Measurements from ENCODE around the gene NRIP1.

Gene NRIP1

GRCh38 chr21:15051644-15052458, 12.9 kb downstream of the NRIP1 start:
- Histone ChIP-seq H3K79me2 (ENCODE audit: control insufficient read depth, low read length) (no peaks in the 10 kb centered on the region), H3K4me1 (ENCODE audit: control insufficient read depth, low read length) (no peaks in the 10 kb centered on the region), H3K27me3 (ENCODE audit: control insufficient read depth, low read length) (peaks cover 18% of the 10 kb centered on the region), H3F3A (ENCODE audit: control insufficient read depth, insufficient read depth) (no peaks in the 10 kb centered on the region), H3K4me2 (ENCODE audit: low read length) (no peak overlapping the region), H3K27ac (ENCODE audit: low read depth, low read length) (no peak overlapping the region), H3K9me2 (replicated peaks; ENCODE audit: control insufficient read depth, low read length) (no peaks in the 10 kb centered on the region), H4K20me1 (ENCODE audit: control insufficient read depth, insufficient read depth, low read depth, low read length) (no peaks in the 10 kb centered on the region), H3K9me3 (ENCODE audit: control insufficient read depth, insufficient read depth, low read length) (no peaks in the 10 kb centered on the region), H3K36me3 (ENCODE audit: control insufficient read depth, low read length) (no peaks in the 10 kb centered on the region), H3K4me3 (ENCODE audit: low read length) (no peak overlapping the region)
- TF ChIP-seq CTCF (IDR thresholded peaks at IDR 0.05; ENCODE audit: low read depth, low read length, poor library complexity, severe bottlenecking), result no peak
- TF ChIP-seq EZH2phosphoT487 (IDR thresholded peaks at IDR 0.05; ENCODE audit: borderline replicate concordance, low read length), result no peak

- H3K79me2 ChIP-seq (ENCODE audit: control insufficient read depth, low read length), result no peaks in the 10 kb centered on the region
- H3K36me3 ChIP-seq (ENCODE audit: control insufficient read depth, low read length), result no peaks in the 10 kb centered on the region
- H3K27me3 ChIP-seq (ENCODE audit: control insufficient read depth, low read length), result peaks cover 18% of the 10 kb centered on the region
- H3K4me1 ChIP-seq (ENCODE audit: control insufficient read depth, low read length), result no peaks in the 10 kb centered on the region
- H4K20me1 ChIP-seq (ENCODE audit: control insufficient read depth, insufficient read depth, low read depth, low read length), result no peaks in the 10 kb centered on the region
- no peaks in the 10 kb centered on the region for H3K9me3 ChIP-seq (ENCODE audit: control insufficient read depth, insufficient read depth, low read length)
- no peaks in the 10 kb centered on the region for H3K9me2 ChIP-seq (replicated peaks; ENCODE audit: control insufficient read depth, low read length)
- H3K27ac ChIP-seq (ENCODE audit: low read depth, low read length), result no peak overlapping the region
- no peak overlapping the region for H3K4me3 ChIP-seq (ENCODE audit: low read length)
- TF ChIP-seq CTCF (IDR thresholded peaks at IDR 0.05; ENCODE audit: low read depth, low read length, poor library complexity, severe bottlenecking) (no peak), EZH2phosphoT487 (IDR thresholded peaks at IDR 0.05; ENCODE audit: borderline replicate concordance, low read length) (no peak)
- H3K4me2 ChIP-seq (ENCODE audit: low read length), result no peak overlapping the region
- no peaks in the 10 kb centered on the region for H3F3A ChIP-seq (ENCODE audit: control insufficient read depth, insufficient read depth)
These were observed 14.0 kb downstream of the NRIP1 start for GRCh38 chr21:15050568-15051377.

GRCh38 chr21:15045017-15045416, 19.8 kb downstream of the NRIP1 start:
- Histone ChIP-seq H3K79me2 (ENCODE audit: control insufficient read depth, low read length) (no peaks in the 10 kb centered on the region), H3K27ac (ENCODE audit: low read depth, low read length) (no peak overlapping the region), H3K36me3 (ENCODE audit: control insufficient read depth, low read length) (no peaks in the 10 kb centered on the region), H3K4me3 (ENCODE audit: low read length) (no peak overlapping the region), H3K27me3 (ENCODE audit: control insufficient read depth, low read length) (no peaks in the 10 kb centered on the region), H3K4me1 (ENCODE audit: control insufficient read depth, low read length) (no peaks in the 10 kb centered on the region), H4K20me1 (ENCODE audit: control insufficient read depth, insufficient read depth, low read depth, low read length) (no peaks in the 10 kb centered on the region), H3K9me3 (ENCODE audit: control insufficient read depth, insufficient read depth, low read length) (no peaks in the 10 kb centered on the region), H3K4me2 (ENCODE audit: low read length) (no peak overlapping the region), H3F3A (ENCODE audit: control insufficient read depth, insufficient read depth) (no peaks in the 10 kb centered on the region), H3K9me2 (replicated peaks; ENCODE audit: control insufficient read depth, low read length) (0 out of 2 replicates have a peak, but pooled peaks cover 2% of the 10 kb centered on the region)
- TF ChIP-seq EZH2phosphoT487 (IDR thresholded peaks at IDR 0.05; ENCODE audit: borderline replicate concordance, low read length) (no peak), CTCF (IDR thresholded peaks at IDR 0.05; ENCODE audit: low read depth, low read length, poor library complexity, severe bottlenecking) (no peak)

Data from DOHH2 (cell line).